Measurements from ENCODE around the gene SRA1. TPM values are rescaled to one million over a fixed set of nuclear protein-coding genes. Genes with fewer than 3 reads are reported as not detected.

Gene SRA1
- total RNA-seq, 4 donors from 2014 or later = 17.5 to 29.4 (median 23.2) TPM

DNA sequence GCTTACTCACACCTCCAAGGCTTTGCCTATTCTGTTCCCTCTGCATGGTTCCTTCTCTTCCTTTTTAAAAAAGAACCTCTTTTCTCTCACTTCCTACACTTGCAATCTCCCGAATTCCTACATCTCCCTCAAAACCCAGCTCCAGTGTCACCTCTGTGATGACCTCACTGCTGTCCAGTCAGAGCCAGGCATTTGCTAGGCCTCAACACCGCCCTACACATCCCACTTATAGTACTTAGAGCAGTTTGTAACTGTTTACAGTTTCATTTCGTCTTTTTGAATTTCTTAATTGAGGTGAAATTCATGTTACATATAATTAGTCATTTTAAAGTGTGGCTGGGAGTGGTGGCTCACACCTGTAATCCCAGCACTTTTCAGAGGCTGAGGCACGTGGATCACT, 44.9 kb upstream of the SRA1 start:
- H3K4me3 ChIP-seq = no peak overlapping the region
- H3K27me3 ChIP-seq = no peaks in the 10 kb centered on the region
- WGBS, 2 donors (ENCODE audit: low coverage in 1 of 2) = 69 to 77% methylated on average over 3 to 4 of the region's 4 CpGs
- H3K9me3 ChIP-seq = no peaks in the 10 kb centered on the region
- ATAC-seq = no peak
- no peaks in the 10 kb centered on the region for H3K4me1 ChIP-seq
- H3K27ac ChIP-seq = peak overlapping the region in 2 of 4 donors; percentile 7 to 32
- no peaks in the 10 kb centered on the region for H3K36me3 ChIP-seq
- TF ChIP-seq, protein P1, sequence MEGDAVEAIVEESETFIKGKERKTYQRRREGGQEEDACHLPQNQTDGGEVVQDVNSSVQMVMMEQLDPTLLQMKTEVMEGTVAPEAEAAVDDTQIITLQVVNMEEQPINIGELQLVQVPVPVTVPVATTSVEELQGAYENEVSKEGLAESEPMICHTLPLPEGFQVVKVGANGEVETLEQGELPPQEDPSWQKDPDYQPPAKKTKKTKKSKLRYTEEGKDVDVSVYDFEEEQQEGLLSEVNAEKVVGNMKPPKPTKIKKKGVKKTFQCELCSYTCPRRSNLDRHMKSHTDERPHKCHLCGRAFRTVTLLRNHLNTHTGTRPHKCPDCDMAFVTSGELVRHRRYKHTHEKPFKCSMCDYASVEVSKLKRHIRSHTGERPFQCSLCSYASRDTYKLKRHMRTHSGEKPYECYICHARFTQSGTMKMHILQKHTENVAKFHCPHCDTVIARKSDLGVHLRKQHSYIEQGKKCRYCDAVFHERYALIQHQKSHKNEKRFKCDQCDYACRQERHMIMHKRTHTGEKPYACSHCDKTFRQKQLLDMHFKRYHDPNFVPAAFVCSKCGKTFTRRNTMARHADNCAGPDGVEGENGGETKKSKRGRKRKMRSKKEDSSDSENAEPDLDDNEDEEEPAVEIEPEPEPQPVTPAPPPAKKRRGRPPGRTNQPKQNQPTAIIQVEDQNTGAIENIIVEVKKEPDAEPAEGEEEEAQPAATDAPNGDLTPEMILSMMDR (IDR thresholded peaks at IDR 0.05) = no peak
- no peak for TF ChIP-seq EP300 (IDR thresholded peaks at IDR 0.05)
- TF ChIP-seq POLR2A (IDR thresholded peaks at IDR 0.05) = no peak
- TF ChIP-seq POLR2AphosphoS5 (IDR thresholded peaks at IDR 0.05) = no peak

DNA sequence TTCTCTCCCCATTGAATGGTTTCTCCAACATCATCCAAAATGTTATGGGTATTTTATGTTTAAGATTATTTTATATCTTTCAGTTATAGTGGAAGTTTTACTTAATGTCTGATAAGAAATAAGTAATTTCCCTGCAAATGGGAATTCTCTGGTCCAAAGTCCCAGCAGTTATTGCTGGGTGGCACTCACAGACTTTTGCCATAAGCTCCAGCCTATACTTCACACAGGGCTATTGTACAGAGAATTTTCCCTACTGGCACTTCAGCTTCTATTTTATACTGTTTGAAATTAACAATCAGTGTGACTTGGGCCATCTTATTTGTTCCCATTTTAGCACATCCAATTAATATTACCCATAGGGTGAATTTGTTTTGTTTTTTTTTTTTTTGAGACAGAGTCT, 42.8 kb upstream of the SRA1 start:
- TF ChIP-seq, protein P1 (IDR thresholded peaks at IDR 0.05) = no peak
- Histone ChIP-seq H3K36me3 (no peaks in the 10 kb centered on the region), H3K27me3 (no peaks in the 10 kb centered on the region), H3K4me3 (no peak overlapping the region), H3K27ac (no peak overlapping the region), H3K4me1 (no peaks in the 10 kb centered on the region), H3K9me3 (no peaks in the 10 kb centered on the region)
- ATAC-seq = no peak

DNA sequence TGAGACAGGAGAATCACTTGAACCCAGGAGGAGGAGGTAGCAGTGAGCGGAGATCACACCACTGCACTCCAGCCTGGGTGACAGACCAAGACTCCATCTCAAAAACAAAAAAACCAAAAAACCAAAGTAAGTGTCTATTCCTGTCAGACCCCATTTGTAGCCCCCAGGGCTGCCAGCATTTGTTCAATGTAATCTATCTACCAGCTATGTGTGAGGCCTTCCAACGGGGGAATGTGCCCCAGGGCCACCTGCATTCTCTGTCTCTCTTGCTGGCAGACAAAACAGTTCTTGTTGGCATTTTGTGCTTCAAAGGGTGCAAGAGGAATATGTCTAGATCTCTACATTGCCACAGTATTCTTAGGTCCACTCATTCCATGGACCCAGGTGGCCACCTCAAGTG, 41.6 kb upstream of the SRA1 start:
- Histone ChIP-seq H3K9me3 (no peaks in the 10 kb centered on the region), H3K27ac (no peak overlapping the region), H3K4me1 (no peaks in the 10 kb centered on the region), H3K27me3 (peaks cover 5% of the 10 kb centered on the region), H3K36me3 (no peaks in the 10 kb centered on the region), H3K4me3 (no peak overlapping the region)
- 43 to 61% methylated on average over 1 to 2 of the region's 2 CpGs for WGBS, 2 donors (ENCODE audit: low coverage in 1 of 2)
- ATAC-seq = no peak
- no peak for TF ChIP-seq POLR2AphosphoS5 (IDR thresholded peaks at IDR 0.05)
- TF ChIP-seq EP300 (IDR thresholded peaks at IDR 0.05) = no peak
- TF ChIP-seq, protein P1 (IDR thresholded peaks at IDR 0.05) = no peak
- TF ChIP-seq POLR2A (IDR thresholded peaks at IDR 0.05) = no peak

DNA sequence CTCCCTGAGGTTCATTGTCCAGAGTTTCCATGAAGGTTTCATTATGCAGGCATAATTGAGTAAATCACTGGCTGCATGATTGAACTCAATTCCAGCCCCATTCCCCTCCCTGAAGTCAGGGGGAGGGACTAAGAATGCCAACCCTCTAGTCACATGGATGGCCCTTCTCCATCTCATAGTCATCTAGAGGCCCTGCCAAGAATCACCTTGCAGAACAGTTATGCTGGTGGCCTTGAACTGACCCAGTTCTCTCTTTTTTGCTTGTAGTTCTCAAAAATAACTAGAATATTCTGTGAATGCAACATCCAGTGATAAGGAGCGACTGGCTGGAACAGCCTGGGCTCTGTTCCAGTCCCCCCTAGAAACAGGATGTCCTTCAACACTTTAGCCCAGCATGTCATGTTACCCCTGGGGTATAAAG, 39.1 kb upstream of the SRA1 start:
- no peaks in the 10 kb centered on the region for H3K36me3 ChIP-seq
- no peaks in the 10 kb centered on the region for H3K9me3 ChIP-seq
- WGBS, 2 donors (ENCODE audit: low coverage in 1 of 2) = 20% methylated on average over 1 of the region's 1 CpG; no CpG with 5 or more reads in 1 of the 2 donors
- peaks cover 5% of the 10 kb centered on the region for H3K27me3 ChIP-seq
- no peak overlapping the region for H3K4me3 ChIP-seq
- H3K4me1 ChIP-seq = no peaks in the 10 kb centered on the region
- TF ChIP-seq POLR2A (IDR thresholded peaks at IDR 0.05) (no peak), EP300 (IDR thresholded peaks at IDR 0.05) (no peak), POLR2AphosphoS5 (IDR thresholded peaks at IDR 0.05) (no peak)
- TF ChIP-seq, protein P1 (IDR thresholded peaks at IDR 0.05) = no peak
- no peak overlapping the region for H3K27ac ChIP-seq
- ATAC-seq = no peak

DNA sequence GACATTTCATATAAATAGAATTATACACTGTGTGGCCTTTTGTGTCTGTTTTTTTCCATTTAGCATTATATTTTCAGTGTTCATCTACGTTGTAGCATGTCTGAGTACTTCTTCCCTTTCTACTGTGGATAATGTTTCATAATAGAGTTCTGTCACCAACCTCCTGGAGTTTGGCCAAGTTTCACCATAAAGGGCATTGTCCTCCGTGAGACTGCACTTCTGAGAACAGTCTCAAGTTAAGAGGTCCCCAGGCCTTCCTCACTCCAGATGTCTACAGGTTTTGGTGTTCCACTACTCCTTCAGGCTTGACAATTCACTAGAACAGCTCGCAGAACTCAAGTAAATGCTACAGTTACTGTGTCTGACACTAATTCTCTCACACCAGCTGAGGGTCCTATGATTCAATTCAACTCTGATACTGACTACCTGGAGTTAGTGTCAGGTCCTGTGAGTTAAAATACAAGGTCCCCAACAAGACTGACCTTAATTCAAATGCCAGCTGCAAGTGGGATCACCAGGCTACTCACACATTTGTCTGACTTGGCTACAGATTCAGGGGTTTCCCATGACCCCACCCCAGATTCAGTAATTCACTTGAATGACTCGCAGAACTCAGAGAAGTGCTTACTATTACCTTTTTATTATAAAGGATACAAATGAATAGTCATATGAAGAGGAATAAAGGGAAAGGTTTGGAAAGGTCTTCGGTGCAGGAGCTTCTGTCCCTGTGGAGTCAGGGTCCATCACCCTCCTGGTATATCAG, 38.4 kb upstream of the SRA1 start:
- WGBS, 2 donors (ENCODE audit: low coverage in 1 of 2) = 65 to 96% methylated on average over 3 to 4 of the region's 5 CpGs
- no peak overlapping the region for H3K4me3 ChIP-seq
- H3K9me3 ChIP-seq = no peaks in the 10 kb centered on the region
- TF ChIP-seq, protein P1 (IDR thresholded peaks at IDR 0.05) = no peak
- TF ChIP-seq POLR2AphosphoS5 (IDR thresholded peaks at IDR 0.05) (no peak), EP300 (IDR thresholded peaks at IDR 0.05) (no peak), POLR2A (IDR thresholded peaks at IDR 0.05) (no peak)
- no peak overlapping the region for H3K27ac ChIP-seq
- H3K4me1 ChIP-seq = no peaks in the 10 kb centered on the region
- no peaks in the 10 kb centered on the region for H3K36me3 ChIP-seq
- peaks cover 5% of the 10 kb centered on the region for H3K27me3 ChIP-seq
- peak; percentile 54 for ATAC-seq
